ENCODE measurements around the gene PIEZO1.

The PIEZO1 gene, protein sequence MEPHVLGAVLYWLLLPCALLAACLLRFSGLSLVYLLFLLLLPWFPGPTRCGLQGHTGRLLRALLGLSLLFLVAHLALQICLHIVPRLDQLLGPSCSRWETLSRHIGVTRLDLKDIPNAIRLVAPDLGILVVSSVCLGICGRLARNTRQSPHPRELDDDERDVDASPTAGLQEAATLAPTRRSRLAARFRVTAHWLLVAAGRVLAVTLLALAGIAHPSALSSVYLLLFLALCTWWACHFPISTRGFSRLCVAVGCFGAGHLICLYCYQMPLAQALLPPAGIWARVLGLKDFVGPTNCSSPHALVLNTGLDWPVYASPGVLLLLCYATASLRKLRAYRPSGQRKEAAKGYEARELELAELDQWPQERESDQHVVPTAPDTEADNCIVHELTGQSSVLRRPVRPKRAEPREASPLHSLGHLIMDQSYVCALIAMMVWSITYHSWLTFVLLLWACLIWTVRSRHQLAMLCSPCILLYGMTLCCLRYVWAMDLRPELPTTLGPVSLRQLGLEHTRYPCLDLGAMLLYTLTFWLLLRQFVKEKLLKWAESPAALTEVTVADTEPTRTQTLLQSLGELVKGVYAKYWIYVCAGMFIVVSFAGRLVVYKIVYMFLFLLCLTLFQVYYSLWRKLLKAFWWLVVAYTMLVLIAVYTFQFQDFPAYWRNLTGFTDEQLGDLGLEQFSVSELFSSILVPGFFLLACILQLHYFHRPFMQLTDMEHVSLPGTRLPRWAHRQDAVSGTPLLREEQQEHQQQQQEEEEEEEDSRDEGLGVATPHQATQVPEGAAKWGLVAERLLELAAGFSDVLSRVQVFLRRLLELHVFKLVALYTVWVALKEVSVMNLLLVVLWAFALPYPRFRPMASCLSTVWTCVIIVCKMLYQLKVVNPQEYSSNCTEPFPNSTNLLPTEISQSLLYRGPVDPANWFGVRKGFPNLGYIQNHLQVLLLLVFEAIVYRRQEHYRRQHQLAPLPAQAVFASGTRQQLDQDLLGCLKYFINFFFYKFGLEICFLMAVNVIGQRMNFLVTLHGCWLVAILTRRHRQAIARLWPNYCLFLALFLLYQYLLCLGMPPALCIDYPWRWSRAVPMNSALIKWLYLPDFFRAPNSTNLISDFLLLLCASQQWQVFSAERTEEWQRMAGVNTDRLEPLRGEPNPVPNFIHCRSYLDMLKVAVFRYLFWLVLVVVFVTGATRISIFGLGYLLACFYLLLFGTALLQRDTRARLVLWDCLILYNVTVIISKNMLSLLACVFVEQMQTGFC (N-terminal part only)

DNA sequence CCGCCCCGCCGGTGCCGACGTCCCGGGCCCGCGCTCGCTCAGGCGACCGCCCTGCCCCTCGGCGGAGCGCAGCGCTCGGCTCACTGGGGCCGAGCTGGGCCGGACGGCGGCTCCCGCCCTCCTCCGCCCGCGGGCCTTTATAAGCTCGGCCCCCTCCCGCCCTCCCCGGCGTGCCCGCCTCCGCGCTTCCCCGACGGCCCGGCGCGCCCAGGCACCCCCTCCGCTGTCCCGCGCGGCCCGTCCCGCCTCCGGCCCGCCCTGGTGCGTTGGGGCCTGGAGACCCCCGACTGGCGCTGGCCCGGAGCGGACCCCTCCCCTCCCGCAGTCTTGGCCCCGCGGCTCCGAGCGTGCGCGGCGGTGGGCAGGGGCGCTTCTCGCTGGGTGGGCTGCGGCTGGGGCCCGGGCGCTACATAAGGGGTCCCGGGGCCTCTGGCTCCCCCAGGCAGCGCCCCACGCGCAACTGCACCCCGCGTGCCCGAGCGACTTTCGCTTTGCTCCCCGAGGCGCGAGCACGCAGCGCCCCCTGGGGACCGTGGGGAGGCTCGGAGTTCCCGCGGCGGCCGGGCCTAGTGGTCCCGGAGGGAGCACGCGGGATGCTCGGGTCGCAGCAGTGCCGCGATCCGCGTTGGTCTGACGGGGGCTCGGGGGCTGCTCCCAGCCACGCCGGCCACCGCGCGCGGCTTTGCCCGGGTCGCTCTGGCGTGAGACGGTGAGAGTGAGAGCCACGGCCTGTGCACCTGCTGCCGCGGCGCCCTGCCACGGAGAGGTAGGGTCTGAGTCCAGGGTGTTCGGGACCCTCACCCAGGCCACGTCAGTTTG lies at the start of gene PIEZO1:
TSS of gene PIEZO1 (minus strand) at position 115 of the 819 bp plus-strand sequence. CDS start 256 bp downstream, outside the sequence.
- TF ChIP-seq GATA2 (IDR thresholded peaks at IDR 0.05; ENCODE audit: low read depth, low read length): no peak
- TF ChIP-seq GATA3 (IDR thresholded peaks at IDR 0.05; ENCODE audit: low read depth, low read length): no peak

DNA sequence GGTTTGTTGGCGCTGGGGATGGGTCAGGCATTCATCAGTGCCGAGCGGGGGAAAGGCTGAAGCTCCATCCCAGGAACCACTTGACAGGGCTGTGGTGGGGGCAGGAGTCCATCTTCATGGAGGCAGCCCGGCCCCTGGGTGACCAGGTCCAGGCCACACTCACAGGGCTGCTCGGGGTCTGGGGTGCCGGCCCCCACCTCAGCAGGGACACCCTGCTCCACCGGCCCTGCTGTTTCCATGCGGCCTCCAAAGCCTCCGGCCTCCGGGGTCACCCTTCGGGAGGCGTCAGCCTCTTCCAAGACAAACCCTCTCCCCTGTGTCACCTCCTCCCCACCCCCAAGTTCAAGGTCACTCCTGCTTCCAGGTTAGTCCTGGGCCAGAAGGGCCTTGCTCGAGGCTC lies 49.6 kb upstream of the PIEZO1 start:
- no peak for TF ChIP-seq GATA3 (IDR thresholded peaks at IDR 0.05; ENCODE audit: low read depth, low read length)
- TF ChIP-seq GATA2 (IDR thresholded peaks at IDR 0.05; ENCODE audit: low read depth, low read length): no peak

- TF ChIP-seq GATA3 (IDR thresholded peaks at IDR 0.05; ENCODE audit: low read depth, low read length) (no peak), GATA2 (IDR thresholded peaks at IDR 0.05; ENCODE audit: low read depth, low read length) (no peak)
These were observed 48.1 kb upstream of the PIEZO1 start for GRCh38 chr16:88833086-88833485.

DNA sequence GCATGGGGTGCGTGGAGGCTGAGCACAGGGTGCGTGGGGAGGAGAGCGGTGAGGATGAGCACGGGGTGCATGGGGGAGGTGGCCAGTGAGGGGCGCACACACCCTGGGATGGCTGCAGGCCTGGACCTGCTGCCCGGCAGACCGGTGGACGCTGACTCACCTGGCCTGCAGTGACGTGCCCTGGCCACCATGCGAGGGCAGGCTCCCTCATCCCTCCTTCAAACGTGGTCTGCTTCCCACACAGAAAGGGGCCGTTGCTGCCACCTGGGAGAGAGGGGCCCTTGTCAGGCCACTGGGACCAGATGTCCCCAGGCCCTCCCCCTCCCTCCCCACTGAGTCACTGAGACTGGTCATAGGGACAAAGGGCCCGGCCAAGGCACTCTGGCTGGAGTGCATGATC lies 46.8 kb upstream of the PIEZO1 start:
- no peak for TF ChIP-seq GATA2 (IDR thresholded peaks at IDR 0.05; ENCODE audit: low read depth, low read length)
- TF ChIP-seq GATA3 (IDR thresholded peaks at IDR 0.05; ENCODE audit: low read depth, low read length): no peak

GRCh38 chr16:88830783-88831182 lies 45.8 kb upstream of the PIEZO1 start:
- no peak for TF ChIP-seq GATA2 (IDR thresholded peaks at IDR 0.05; ENCODE audit: low read depth, low read length)
- no peak for TF ChIP-seq GATA3 (IDR thresholded peaks at IDR 0.05; ENCODE audit: low read depth, low read length)

DNA sequence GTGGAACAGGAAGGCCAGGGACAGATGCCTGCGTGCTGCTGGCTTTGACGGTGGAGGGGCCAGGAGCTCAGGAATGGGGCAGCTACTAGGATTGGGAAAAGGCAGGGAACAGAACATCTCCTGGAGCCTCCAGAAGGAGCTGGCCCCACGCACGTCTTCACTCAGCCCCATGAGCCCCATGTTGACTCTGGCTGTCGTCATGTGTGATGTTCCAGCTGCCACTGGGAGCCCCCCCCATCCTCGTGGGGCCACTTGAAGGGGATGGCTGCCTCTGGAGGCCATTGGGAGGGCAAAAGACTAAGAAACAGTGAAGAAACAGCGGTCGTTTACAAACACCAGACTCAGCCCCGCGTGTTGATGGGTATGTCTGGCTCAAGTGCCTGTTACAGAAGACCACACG lies 45.2 kb upstream of the PIEZO1 start:
- no peak for TF ChIP-seq GATA2 (IDR thresholded peaks at IDR 0.05; ENCODE audit: low read depth, low read length)
- TF ChIP-seq GATA3 (IDR thresholded peaks at IDR 0.05; ENCODE audit: low read depth, low read length): no peak

GRCh38 chr16:88828711-88829110 lies 43.7 kb upstream of the PIEZO1 start:
- TF ChIP-seq GATA3 (IDR thresholded peaks at IDR 0.05; ENCODE audit: low read depth, low read length): no peak
- TF ChIP-seq GATA2 (IDR thresholded peaks at IDR 0.05; ENCODE audit: low read depth, low read length): no peak

GRCh38 chr16:88827727-88828126 lies 42.7 kb upstream of the PIEZO1 start:
- no peak for TF ChIP-seq GATA2 (IDR thresholded peaks at IDR 0.05; ENCODE audit: low read depth, low read length)
- no peak for TF ChIP-seq GATA3 (IDR thresholded peaks at IDR 0.05; ENCODE audit: low read depth, low read length)

GRCh38 chr16:88826070-88826840 lies 41.2 kb upstream of the PIEZO1 start:
- TF ChIP-seq GATA2 (IDR thresholded peaks at IDR 0.05; ENCODE audit: low read depth, low read length) (no peak), GATA3 (IDR thresholded peaks at IDR 0.05; ENCODE audit: low read depth, low read length) (no peak)

GRCh38 chr16:88825146-88825545 lies 40.1 kb upstream of the PIEZO1 start:
- TF ChIP-seq GATA3 (IDR thresholded peaks at IDR 0.05; ENCODE audit: low read depth, low read length) (no peak), GATA2 (IDR thresholded peaks at IDR 0.05; ENCODE audit: low read depth, low read length) (no peak)

DNA sequence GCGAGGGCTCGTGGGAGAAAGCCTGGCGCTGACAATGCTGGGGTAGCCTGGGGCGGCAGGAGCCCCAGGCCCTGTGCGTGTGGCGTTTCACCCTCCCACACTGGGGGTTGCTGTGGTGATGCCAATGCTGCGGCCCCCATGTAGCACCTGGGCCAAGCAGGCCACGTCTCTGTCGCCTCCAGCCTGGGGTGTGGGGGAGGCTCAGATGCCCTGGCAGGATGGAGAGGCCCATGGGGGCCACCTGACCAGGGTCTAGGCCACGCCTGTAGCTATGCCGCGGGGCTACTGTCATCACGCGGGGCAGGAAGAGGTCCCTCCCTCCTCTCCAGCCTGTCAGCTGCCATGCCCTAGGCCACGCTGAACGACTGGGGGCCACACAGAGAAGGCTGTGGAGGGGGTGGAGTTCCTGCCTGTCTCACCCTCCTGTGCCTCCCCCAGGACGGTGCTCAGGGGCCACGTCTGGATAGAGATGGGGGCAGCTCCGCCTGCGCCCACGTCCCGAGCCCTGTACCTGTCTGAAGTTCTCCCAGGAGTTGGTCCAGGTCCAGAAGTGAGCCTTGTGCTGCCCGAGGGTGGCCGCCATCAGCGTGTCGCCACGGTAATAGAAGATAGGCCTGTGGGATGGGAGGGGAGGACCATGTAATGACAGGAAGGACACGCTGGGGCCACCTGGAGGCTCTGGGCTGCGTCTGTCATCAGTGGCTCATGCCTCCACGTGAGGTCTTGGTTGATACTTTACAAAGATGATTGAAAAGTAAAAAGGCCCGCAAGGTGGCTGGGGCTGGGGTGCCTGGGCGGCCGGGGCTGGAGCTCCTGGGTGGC lies 39.4 kb upstream of the PIEZO1 start:
- TF ChIP-seq GATA3 (IDR thresholded peaks at IDR 0.05; ENCODE audit: low read depth, low read length) (no peak), GATA2 (IDR thresholded peaks at IDR 0.05; ENCODE audit: low read depth, low read length) (no peak)
